DMS79 (cell line): Measurements from ENCODE around the gene BUB3.
"Not testable (repeated sequence)": the region's sequence is repeated elsewhere in the genome, so short reads cannot be mapped to it uniquely, and the experiment has no call there.

Experiments
- DNase-seq: peaks from one replicate; lab custom pipeline; 2025; lab: John Stamatoyannopoulos, UW

Gene BUB3

DNA sequence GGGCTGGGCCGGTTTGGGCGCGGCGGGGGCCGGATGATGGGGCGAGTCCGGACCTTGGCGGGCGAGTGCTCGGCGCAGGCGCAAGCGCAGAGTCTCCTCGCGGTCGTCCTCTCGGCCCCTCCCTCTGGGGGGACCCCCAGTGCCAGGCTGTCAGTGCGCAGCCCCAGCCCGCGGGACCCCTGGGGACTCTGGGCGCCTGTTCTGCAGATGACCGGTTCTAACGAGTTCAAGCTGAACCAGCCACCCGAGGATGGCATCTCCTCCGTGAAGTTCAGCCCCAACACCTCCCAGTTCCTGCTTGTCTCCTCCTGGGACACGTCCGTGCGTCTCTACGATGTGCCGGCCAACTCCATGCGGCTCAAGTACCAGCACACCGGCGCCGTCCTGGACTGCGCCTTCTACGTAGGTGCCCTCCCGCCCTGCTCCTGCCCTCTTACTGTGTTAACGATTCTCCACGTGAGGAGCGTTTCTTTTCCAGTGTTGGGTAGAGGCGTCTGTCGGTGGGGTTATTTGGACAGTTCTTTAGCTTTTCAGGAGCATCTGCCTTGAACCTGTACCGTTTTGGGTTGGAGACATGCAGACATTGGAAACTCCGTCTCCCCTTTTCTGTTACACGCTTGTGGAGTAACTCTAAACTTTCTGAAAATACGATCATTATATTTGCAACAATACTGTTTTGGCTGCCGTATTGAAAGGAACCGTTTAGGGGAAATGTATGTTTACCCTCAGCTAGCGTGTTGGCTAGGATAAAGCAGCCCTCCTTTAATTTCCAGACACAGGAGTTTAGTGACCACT, 706 bp downstream of the BUB3 start:
- DNase-seq: no peak

DNA sequence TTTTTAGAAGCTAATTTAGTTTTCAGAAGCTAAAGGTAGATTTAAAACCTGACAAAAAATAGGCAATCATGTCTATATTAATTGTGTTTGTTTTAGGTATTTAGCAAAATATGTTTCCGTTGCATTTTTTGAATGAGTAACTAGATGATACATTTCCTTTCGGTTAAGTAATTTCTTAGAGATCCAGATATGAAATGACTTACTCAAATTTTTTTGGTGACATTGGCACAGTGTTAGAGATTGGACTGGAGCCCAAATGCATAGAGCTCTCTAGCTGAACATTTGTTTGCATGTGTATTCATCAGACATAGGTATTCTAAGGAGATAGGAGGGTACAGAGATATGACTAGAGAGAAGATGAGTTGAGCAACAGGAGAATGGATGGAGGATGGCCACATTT, 1.9 kb downstream of the BUB3 start:
- DNase-seq: no peak

DNA sequence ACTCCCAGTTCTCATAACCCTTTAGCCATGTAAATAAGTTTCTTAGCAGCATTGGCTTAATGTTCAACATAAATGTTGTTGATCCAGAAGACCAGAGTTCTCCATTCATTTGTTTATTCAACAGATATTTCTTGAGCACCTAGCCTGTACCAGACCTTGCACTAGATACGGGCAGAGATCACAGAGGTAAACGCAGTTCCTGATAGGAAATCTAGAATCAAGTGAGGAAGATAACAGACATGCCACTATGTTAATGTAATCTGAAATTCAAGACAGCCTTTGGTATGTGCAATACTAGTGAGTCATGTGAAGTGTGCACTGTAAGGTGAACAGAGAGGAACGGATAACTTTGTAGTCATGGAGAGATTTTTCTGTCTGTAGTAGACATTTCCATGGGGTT, 3.0 kb downstream of the BUB3 start:
- no peak for DNase-seq

DNA sequence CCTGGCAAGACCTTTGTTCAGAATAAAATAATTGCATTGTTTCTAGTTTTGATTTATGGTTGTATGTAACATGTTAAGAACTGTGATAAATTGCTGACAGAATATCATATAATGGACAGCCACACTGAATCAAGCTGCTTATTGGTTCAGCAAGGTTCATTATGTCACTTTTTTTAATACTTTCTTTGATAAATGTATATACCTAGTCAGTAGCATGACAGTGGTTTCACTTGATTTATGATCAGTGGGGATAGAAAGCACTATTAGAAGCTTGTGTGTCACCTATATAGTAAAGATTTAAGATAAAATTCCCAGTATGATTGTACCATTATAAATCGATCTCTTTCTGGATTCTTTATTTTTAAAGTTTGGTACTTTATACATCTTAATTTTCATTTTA, 4.5 kb downstream of the BUB3 start:
- no peak for DNase-seq

DNA sequence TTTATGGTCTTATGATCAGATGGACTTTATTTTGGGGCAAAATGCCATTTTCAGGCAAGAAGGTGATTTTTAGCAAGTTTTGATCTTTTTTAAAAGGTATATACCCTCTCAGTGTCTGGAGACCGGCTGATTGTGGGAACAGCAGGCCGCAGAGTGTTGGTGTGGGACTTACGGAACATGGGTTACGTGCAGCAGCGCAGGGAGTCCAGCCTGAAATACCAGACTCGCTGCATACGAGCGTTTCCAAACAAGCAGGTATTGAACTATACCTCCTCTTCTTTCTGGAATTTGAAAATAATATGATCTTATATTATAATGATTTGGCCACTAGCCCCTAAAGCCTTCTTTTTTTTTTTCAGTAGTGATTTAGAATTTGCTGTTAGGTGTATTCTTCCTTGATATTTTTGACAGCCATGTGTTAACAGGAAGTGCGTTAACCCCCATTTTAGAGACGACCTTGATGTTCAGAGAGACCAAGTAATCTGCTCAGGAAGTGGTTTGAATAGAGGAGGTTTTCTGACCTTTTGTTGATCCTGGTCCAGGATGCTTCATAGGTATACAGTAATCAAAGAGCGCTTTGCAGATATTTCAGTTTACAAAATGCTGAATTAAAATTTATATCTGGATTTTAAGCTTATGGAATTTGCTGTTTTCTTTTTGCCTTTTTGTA, 6.2 kb downstream of the BUB3 start:
- no peak for DNase-seq

DNA sequence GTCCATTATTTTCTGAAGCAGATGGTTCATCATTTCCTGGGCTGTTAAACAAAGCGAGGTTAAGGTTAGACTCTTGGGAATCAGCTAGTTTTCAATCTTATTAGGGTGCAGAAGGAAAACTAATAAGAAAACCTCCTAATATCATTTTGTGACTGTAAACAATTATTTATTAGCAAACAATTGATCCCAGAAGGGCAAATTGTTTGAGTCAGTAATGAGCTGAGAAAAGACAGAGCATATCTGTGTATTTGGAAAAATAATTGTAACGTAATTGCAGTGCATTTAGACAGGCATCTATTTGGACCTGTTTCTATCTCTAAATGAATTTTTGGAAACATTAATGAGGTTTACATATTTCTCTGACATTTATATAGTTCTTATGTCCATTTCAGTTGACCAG, 10.1 kb downstream of the BUB3 start:
- no peak for DNase-seq

DNA sequence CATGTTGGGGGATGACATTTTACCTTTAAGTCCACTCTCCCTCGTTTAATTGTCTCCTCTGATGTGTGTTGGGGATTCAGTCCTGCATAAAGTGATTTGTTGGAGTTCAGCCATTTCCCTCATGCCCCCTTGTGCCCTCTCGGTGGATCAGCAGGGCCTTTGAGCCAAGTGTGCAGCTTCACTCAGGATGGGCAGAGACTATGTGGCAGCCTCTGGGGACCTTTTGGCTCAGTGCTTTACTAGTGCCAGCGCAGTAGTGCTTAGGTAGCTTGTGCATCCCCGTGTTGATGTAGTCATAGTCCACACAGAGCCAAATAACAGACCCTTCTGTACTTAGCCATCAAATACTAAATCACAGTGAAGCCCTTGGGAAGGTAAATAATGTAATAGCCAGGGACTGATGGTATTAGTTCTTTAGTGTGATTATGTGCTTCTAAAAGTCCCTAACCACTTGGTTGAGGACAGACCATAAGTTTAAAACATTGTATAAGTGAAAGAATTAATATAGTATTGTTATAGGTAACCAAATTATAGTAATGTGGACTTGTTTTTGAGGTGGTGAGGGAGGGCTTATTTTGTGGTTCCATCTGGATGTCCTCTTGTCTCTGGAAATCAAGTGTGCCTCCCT, 11.4 kb downstream of the BUB3 start:
- no peak for DNase-seq

DNA sequence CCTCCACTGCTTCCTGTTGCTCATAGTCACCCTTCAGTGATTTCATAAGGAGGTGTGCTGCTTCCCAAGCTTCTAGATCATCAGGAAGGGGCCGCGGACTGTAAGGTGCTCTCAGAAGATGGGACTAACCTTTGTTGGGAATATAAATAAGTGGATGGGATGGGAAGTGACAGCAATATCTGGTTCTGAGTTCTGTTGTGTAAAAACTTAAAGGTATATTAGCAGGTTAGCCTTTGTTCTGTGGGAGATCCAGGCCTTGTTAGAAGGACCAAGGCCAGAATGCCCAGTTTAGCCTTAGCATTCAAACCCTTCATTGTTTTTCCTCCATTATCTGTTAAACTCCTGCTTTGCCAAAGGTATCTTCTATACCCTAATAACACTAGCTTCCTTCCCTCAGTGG, 12.4 kb downstream of the BUB3 start:
- DNase-seq: no peak

DNA sequence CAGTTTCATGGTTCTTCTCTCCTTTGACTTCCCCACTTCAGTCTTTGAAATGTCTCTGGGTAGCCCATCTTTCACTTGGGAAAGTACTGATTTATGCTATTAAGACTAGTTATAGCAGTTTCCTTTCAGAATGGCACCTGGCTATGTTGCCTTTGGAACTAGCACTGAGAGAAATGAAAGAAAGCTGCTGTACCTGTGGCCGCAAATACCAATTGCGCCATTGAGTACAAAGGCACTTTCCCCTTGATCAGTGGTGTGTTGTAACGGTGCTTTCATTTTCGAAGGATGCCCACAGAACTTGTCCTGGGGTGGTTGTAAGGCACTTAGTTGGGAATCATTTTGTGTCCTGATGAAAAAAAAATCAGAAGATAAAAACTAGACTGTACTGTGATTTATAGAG, 16.8 kb downstream of the BUB3 start:
- no peak for DNase-seq

DNA sequence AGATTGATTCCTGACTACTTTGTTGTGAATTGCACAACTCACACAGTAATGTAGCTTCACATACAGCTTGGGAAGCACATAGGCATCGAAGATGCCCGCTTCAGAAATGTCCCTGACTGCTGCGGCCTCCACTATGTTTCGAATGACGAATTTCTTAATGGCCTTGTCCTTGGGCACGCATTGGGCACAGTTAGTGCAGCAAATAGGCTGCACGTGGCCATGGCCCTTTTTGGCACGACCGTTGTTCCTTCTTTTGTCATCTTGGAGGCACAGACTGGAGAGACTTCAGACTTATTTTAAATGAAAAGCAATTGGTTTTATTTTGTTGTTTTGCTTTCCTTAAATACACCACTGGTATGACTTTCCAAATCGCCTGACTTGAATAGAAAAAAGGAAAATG, 17.4 kb downstream of the BUB3 start:
- DNase-seq: not testable (repeated sequence)

DNA sequence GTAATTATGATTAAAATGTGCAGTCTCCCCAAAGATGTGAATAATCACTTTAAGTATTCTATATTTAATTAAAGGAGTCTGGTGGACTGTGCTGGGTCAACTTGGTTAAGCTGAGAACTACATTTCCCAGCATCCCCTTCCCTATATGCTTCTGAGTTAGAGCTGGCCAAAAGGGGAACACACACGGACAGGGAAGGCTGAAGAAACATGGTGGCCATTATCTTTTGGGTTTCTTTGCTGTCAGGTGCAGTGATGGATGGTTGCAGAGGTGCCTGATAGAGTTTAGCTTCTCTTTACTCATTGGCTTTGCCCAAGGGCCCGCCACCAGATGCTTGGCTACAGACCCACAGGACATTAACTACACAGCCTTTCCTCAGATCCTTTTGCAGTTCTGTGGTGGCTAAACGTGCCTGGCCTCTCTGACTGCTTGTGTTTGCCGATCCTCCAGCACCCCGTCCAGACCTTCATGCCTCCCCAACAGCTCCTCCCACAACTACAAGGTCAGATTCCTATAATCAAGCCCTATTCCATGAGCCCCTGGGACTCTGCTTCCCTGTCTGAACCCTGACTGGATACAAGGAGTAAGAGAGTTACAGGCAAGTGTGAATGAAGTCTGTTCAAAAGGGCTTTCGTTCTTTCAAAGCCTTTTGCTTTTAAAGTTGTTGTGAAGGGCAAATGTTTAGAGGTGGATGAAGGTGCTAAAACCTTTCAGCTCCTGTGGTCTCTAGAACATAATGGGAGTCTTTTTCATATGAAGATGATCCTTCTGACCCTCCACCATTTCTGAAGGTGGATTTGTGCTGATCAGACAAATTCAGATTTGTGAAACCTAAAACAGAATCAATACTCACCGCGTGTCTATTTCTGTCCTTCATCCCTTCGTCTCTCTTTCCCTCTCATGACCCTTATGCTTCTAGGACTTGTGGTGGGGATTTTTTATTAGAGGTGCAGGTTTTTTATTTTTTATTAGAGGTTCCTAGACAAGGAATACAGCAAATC, 21.5 kb downstream of the BUB3 start:
- DNase-seq: no peak

DNA sequence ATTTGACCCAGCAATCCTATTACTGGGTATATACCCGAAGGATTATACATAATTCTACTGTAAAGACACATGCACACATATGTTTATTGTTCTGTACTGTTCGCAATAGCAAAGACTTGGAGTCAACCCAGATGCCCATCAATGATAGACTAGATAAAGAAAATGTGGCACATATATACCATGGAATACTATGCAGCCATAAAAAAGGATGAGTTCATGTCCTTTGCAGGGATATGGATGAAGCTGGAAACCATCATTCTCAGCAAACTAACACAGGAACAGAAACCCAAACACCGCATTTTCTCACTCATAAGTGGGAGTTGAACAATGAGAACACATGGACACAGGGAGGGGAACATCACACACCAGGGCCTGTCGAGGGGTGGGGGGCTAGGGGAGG, 24.2 kb downstream of the BUB3 start:
- DNase-seq: not testable (repeated sequence)

DNA sequence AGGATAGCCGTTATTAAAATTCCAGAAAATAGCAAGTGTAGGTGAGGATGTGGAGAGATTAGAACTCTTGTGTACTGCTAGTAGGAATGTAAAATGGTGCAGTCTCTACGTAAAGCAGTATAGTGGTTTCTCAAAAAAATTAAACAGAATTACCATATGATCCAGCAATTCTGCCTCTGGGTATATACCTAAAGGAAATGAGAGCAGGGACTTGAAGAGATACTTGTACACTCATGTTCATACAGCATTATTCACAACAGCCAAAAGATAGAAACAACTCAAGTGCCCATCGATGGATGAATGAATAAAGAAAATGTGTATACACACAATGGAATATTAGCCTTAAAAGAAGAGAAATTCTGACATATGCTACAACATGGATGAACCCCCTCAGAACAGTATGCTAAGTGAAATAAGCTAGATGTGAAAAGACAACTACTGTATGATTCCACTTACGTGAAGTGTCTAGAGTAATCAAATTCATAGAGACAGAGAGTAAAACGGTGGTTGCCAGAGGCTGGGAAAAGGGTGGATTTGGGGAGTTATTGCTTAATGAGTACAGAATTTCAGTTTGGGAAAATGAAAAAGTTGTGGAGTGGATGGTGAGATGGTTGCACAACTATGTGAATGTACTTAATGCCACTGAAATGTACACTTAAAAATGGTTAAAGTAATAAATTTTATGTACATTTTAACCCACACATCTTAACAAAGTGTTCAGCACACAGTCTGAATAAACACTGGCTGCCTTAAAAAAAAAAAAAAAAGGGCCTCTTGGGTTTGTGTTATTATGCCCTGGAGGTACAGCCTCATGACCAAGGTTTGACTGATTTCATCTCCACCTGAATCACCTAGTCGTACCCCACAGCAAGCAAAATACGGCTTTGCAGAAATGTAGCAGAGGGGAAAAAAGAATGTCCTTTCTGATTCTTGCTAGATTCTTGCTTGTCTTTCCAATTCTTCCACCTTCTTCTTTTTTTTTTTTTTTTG, 26.2 kb downstream of the BUB3 start:
- DNase-seq: no peak

DNA sequence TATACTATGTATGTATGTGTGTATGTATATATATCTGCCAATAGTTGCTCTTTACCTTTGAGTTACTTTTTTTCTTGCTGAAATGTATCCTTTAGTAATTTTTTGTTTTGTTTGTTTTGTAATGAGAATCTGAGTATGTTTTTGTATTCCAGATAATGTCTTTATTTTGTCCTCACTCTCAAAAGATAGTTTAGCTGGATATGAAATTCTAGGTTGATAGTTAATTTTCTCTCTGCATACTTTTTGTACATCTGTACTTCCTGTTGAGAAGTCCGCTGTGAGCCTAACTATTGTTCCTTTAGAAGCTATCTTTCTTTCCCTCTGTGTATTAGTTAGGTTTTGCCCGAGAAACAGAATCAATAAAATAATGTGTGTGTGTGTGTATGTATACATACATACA, 29.5 kb downstream of the BUB3 start:
- no peak for DNase-seq

DNA sequence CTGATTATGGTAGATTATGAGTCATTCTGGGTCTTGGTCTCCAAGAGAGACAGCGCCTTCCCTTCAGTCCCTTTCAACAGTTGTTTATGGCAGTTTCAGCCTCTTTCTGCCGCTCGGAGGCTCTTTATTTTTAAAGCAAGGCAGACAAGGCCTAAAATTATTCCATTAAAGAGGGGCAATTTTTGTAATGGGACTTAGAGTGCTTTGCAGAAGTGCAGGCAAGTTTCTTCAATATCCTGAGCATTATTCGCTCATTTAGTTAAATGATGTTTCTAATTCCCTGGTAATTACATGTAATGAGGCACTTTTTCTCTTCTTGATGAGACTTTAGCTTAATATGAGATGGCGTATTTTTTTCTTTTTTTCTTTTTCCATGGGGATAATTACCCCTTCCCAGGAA, 33.6 kb downstream of the BUB3 start:
- no peak for DNase-seq

DNA sequence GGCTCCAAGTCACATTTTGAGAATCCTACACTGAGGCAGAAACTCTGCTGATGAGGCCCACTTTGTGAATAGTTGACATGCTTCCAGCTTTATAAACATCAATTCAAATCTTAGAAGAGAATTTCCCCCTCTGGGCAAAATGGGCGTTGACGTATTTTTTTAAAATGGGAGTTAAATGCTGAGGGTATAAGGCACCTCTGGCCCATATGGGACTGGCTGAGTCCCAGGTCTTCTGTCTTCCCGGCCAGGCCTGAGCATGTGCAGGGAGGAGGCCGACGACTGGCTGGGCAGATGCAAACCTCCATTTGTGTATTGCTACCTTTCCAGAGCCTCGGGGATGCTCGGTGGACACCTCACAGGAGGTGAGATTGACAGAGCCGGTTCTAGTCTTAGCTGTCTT, 37.7 kb downstream of the BUB3 start:
- no peak for DNase-seq

DNA sequence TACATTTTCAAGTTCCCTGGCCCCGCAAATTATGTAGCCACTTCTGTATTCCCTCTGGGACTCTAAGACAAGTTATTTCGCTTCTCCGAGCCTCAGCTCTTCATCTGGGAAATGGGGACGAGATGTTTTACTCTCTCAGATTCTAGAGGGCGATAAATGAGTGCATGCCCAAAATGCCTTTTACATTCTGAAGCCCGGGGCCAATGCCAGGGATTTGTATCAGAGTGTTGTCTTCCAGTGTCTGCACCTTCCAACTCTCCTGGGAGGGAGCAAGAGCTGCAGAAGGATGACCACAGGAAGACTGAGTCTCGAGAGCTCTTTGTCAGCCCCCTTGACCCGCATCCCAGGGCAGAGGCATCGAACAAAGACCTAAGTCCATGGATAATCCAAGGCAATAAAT, 39.9 kb downstream of the BUB3 start:
- DNase-seq: no peak

DNA sequence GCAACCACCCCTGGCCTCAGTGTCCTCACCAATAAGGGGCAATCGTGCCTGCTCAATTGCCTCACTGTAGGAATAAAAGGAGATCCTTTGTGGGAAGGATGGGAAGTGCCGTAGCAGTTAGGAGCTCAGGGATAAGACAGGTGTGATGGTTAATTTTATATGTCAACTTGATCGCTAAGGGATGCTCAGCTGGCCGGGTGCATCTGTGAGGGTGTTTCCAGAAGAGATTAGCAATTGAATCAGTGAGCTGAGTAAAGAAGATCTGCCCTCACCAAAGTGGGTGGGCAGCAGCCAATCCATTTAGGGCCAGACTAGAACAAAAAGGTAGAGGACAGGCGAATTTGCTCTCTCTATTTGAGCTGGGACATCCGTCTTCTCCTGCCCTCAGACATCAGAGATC, 46.3 kb downstream of the BUB3 start:
- no peak for DNase-seq

DNA sequence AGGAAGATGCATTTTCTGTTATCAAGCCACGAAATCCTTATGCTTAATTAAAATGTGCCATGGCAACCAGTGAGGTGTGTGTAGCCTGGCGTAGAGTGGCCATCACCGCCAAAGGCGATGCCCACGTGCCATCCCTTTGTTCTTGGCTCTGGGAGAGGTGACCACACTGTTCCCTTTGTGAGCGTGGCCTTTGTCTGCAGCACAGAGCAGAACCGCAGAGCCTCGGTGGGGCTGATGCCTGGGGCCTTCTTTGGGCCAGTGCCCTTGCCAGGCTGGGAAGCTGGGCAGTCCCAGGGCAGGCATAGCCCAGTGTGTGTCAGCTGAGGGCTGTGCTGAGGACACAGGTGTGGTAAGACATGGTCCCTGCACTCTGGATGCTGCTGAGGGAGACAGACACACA, 48.3 kb downstream of the BUB3 start:
- DNase-seq: no peak

DNA sequence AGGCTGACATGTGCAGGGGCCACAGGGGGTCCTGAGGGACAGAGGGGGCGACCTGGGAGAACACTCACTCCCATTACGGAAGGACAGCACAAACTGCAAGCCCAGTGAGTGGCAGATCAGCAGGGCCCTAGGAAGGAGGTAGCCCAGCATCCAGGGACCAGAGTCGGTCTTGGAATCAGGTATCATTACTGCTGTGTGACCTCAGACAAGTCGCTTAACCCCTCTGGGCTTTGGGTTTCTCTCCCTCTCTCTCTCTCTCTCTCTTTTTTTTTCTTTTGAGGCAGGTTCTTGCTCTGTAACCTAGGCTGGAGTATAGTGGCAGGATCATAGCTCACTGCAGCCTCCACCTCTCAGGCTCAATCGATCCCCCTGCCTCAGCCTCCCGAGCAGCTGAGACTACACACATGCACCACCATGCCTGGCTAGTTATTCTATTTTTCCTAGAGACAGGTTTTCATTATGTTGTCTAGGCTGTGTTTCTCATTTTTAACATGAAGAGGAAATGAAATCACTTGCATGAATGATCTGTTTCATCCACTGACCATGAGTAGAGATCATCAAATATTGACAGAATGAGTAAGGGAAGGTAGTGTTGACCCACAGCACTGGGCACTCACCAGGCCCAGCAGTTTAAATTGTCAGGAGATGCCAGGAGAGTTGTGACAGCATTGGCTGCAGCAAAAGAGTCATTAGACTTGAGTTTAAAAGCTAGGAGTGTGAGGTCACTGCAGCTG, 49.4 kb downstream of the BUB3 start:
- no peak for DNase-seq
